ENCODE results near the gene TERC.
A peak's percentile ranks its signal among the peaks of the same experiment; 100 is the strongest.
"Not testable (repeated sequence)": the region's sequence is repeated elsewhere in the genome, so short reads cannot be mapped to it uniquely, and the experiment has no call there.

The TERC gene

GRCh38 chr3:169771497-169772304 is 6.8 kb upstream of the TERC start:
- peak; percentile 96 for DNase-seq

GRCh38 chr3:169769287-169770181 is 4.7 kb upstream of the TERC start, which contains the start of gene ACTRT3:
Gene ACTRT3 (minus strand): TSS chr3:169769561. CDS start chr3:169769520, 41 bp downstream.
- peak; percentile 68 for DNase-seq

GRCh38 chr3:169764312-169764881 is 463 bp downstream of the TERC start:
- peak; percentile 62 for DNase-seq

GRCh38 chr3:169760479-169760878 is 4.4 kb downstream of the TERC start:
- no peak for DNase-seq

GRCh38 chr3:169759256-169759655 is 5.6 kb downstream of the TERC start:
- no peak for DNase-seq

GRCh38 chr3:169758359-169758994 is 6.4 kb downstream of the TERC start:
- DNase-seq = no peak

GRCh38 chr3:169755488-169755887 is 9.4 kb downstream of the TERC start:
- no peak for DNase-seq

- DNase-seq = no peak
These were observed 10.1 kb downstream of the TERC start for GRCh38 chr3:169754711-169755110.

- DNase-seq = no peak
These were observed 13.0 kb downstream of the TERC start for GRCh38 chr3:169751875-169752274.

GRCh38 chr3:169750665-169751064 is 14.2 kb downstream of the TERC start:
- no peak for DNase-seq

GRCh38 chr3:169748670-169749069 is 16.2 kb downstream of the TERC start:
- no peak for DNase-seq

- DNase-seq = no peak
These were observed 17.9 kb downstream of the TERC start for GRCh38 chr3:169746924-169747323.

GRCh38 chr3:169744366-169745054 is 20.4 kb downstream of the TERC start:
- peak; percentile 7 for DNase-seq

- no peak for DNase-seq
These were observed 25.8 kb downstream of the TERC start for GRCh38 chr3:169739067-169739466.

GRCh38 chr3:169731857-169732256 is 33.0 kb downstream of the TERC start:
- not testable (repeated sequence) for DNase-seq

- DNase-seq = no peak
These were observed 42.1 kb downstream of the TERC start for GRCh38 chr3:169722724-169723123.

GRCh38 chr3:169718415-169718814 is 46.4 kb downstream of the TERC start:
- not testable (repeated sequence) for DNase-seq

Data from NCI-H2227 treated with DMSO at 0.1 percent for 48 hours (cell line).